Heart right ventricle (tissue), 16 donors: ENCODE data around the gene MALAT1. TPM values are rescaled to one million over a fixed set of nuclear protein-coding genes. Genes with fewer than 3 reads are reported as not detected.

Experiments used
- ATAC-seq, 8 donors: fragments of 200-7000 bp; cut with Tn5 transposase; one replicate each; pipeline ENCODE4 v1.9.1; 2020; ENCODE audit warnings: mild to moderate bottlenecking in 8 of 8, moderate library complexity in 8 of 8, moderate number of reproducible peaks in 1 of 8
- DNase-seq, 2 donors: peaks; one replicate each; pipeline ENCODE4 v3.0.0-alpha.2; 2020
- H3K27ac ChIP-seq, 10 donors: fragments of 200-600 bp; sonication (generic) in 2 of 10; one replicate each; pipeline versions ENCODE4 v1.5.0 to v1.8.0; 2020 to 2022; ENCODE audit warnings: mild to moderate bottlenecking in 3 of 10
- H3K27me3 ChIP-seq, 7 donors: fragments of 200-600 bp; one replicate each; pipeline ENCODE4 v1.8.0; 2021 to 2022; ENCODE audit warnings: mild to moderate bottlenecking in 2 of 7
- H3K36me3 ChIP-seq, 9 donors: fragments of 200-600 bp; sonication (generic) in 1 of 9; one replicate each; pipeline versions ENCODE4 v1.5.0 to v1.8.0; 2020 to 2022; ENCODE audit warnings: mild to moderate bottlenecking in 2 of 9
- H3K4me1 ChIP-seq, 9 donors: fragments of 200-600 bp; sonication (generic) in 1 of 9; one replicate each; pipeline versions ENCODE4 v1.5.0 to v1.8.0; 2020 to 2022; ENCODE audit warnings: mild to moderate bottlenecking in 4 of 9
- H3K4me3 ChIP-seq, 10 donors: fragments of 200-600 bp; sonication (generic) in 2 of 10; one replicate each; pipeline versions ENCODE4 v1.5.0 to v1.8.0; 2020 to 2022; ENCODE audit warnings: mild to moderate bottlenecking in 7 of 10, moderate library complexity in 2 of 10
- H3K9me3 ChIP-seq, 11 donors: fragments of 200-600 bp in 10 of 11; sonication (generic) in 2 of 11; one replicate each; pipeline versions ENCODE4 v1.5.0 to v1.8.0; 2013 to 2022; ENCODE audit warnings: mild to moderate bottlenecking in 2 of 11, control low read depth in 1 of 11, moderate library complexity in 1 of 11
- CTCF ChIP-seq, 9 donors: fragments of 200-600 bp; sonication (generic) in 2 of 9; IDR thresholded peaks; one replicate each; pipeline versions ENCODE4 v1.5.0 to v1.8.0; 2021 to 2022; ENCODE audit warnings: antibody characterized with exemption in 9 of 9, mild to moderate bottlenecking in 5 of 9, moderate library complexity in 1 of 9
- WGBS, 2 donors: extraction: QIAGEN DNeasy Blood & Tissue Kit; methylation state at CpG; one replicate each; pipeline ENCODE4 v1.1.7; 2013; ENCODE audit warnings: inconsistent platforms in 1 of 2; 5-methylcytosine and 5-hydroxymethylcytosine counted together
- intact Hi-C, 10 donors: fragments of 100-400 bp; cut with DNase I; formaldehyde crosslinking; loops; one replicate each; pipeline versions ENCODE4 v1.11.1 to v1.14.2; 2022
- polyA plus RNA-seq, 2 donors: library from polyadenylated mRNA; stranded (reverse); fragments of 200-250 nt; gene quantifications; one replicate each; pipeline ENCODE4 v1.2.3, GENCODE V29; 2013
- total RNA-seq, 10 donors: library from RNA; stranded (reverse); fragmentation: NEBNext Ultra II Directional in 3 of 10; extraction: Animal tissue kit (Norgen Biotek cat#: 25700) in 3 of 10; gene quantifications; one replicate each; pipeline versions ENCODE4 v1.2.1 to v1.2.4, GENCODE V29; 2021 to 2023
- donor health status: Arrhythmogenic right ventricular cardiomyopathy.
- donor health status: ischemic (EF 13 %, LVEDD 7.1; RV severe dilation, severe dysfunction).
- donor health status: healthy with polysubstance abuse.
- donor health status: DM: no; HTN: yes; CAD: no.
- donor health status: DM: no; HTN: no; CAD: no.
- donor health status: ischemic (EF 25% LVEDD 6.9; RV normal size, moderate dysfunction).
- donor health status: ischemic (EF 25% LVEDD 5.7; RV mildly dilated, moderate dysfunction).
- donor health status: healthy.
- donor health status: DM: yes; HTN: yes; CAD: no.
- donor health status: Ischemic cardiomyopathy.
- donor health status: ischemic (EF 35%, LVEDD 5.7; RV mildly dilated, moderate dysfunction).
- donor health status: nonischemic (EF 11% LVEDD 7.7; RV severe dilation, severe dysfunction).
- donor health status: DM: yes; HTN: yes; CAD: no.
- donor health status: PGD.
- donor health status: ischemic (EF 29% LVEDD 5.4; RV normal size, mild dysfunction).
- donor health status: nonischemic (EF 23%, LVEDD 6.1; RV moderate dilation, normal function).

MALAT1 gene
- total and polyA plus RNA-seq, 12 donors = 205 to 8,462 (median 5,956) TPM

GRCh38 chr11:65498727-65498976, 193 bp upstream of the MALAT1 start:
- Histone ChIP-seq H3K4me1 (peaks cover 22 to 46% (median 35%) of the 10 kb centered on the region in 9 donors), H3K4me3 (peak overlapping the region; percentile 68 to 88 (median 84)), H3K36me3 (peaks cover 0 to 36% (median 19%) of the 10 kb centered on the region in 9 donors), H3K27ac (peak overlapping the region; percentile 97 to 100 (median 99)), H3K9me3 (no peaks in the 10 kb centered on the region), H3K27me3 (no peaks in the 10 kb centered on the region)
- no peak for DNase-seq
- WGBS, 2 donors = 0% methylated on average over 6 of the region's 6 CpGs
- no peak for ATAC-seq
- intact Hi-C loops = loop anchor here in 2 of 10 donors (2.0 kb wide), 2 partner anchors 78 to 80 kb away; no protein-coding TSS in a partner anchor
- TF ChIP-seq CTCF (IDR thresholded peaks at IDR 0.05) = no peak

GRCh38 chr11:65499713-65500386, 1.0 kb downstream of the MALAT1 start:
- 0 to 1% methylated on average over 3 of the region's 3 CpGs for WGBS, 2 donors
- DNase-seq (no peak), ATAC-seq (no peak)
- intact Hi-C loops = loop anchor here in 4 of 10 donors (1.0 to 5.0 kb wide), 4 partner anchors 23 to 81 kb away; partner anchors contain the start of gene NEAT1 (in 1 of the 4)
- H3K4me3 ChIP-seq = peak overlapping the region; percentile 68 to 88 (median 84)
- H3K27ac ChIP-seq = peak overlapping the region; percentile 97 to 100 (median 99)
- TF ChIP-seq CTCF (IDR thresholded peaks at IDR 0.05) = no peak
- no peaks in the 10 kb centered on the region for H3K9me3 ChIP-seq
- no peaks in the 10 kb centered on the region for H3K27me3 ChIP-seq
- H3K4me1 ChIP-seq = peaks cover 13 to 41% (median 28%) of the 10 kb centered on the region in 9 donors
- H3K36me3 ChIP-seq = peaks cover 0 to 48% (median 31%) of the 10 kb centered on the region in 9 donors

GRCh38 chr11:65500387-65501185, 1.7 kb downstream of the MALAT1 start:
- DNase-seq = no peak
- Histone ChIP-seq H3K4me3 (peak overlapping the region; percentile 68 to 88 (median 84)), H3K36me3 (peaks cover 0 to 56% (median 38%) of the 10 kb centered on the region in 9 donors), H3K9me3 (no peaks in the 10 kb centered on the region), H3K27ac (peak overlapping the region; percentile 97 to 100 (median 99)), H3K27me3 (no peaks in the 10 kb centered on the region), H3K4me1 (peaks cover 14 to 42% (median 29%) of the 10 kb centered on the region in 9 donors)
- intact Hi-C loops = loop anchor here in 1 of 10 donors (5.0 kb wide), 1 partner anchor 78 kb away; the partner anchor contains the start of gene NEAT1
- WGBS, 2 donors = 0 to 4% methylated on average over 20 of the region's 20 CpGs
- ATAC-seq = no peak
- no peak for TF ChIP-seq CTCF (IDR thresholded peaks at IDR 0.05)

- H3K27ac ChIP-seq = peak overlapping the region; percentile 97 to 100 (median 99)
- DNase-seq = no peak
- 0 to 3% methylated on average over 2 of the region's 2 CpGs for WGBS, 2 donors
- no peaks in the 10 kb centered on the region for H3K9me3 ChIP-seq
- intact Hi-C loops = loop anchor here in 1 of 10 donors (5.0 kb wide), 1 partner anchor 79 kb away; the partner anchor contains the start of gene NEAT1
- peaks cover 11 to 42% (median 29%) of the 10 kb centered on the region in 9 donors for H3K4me1 ChIP-seq
- peak overlapping the region; percentile 68 to 88 (median 84) for H3K4me3 ChIP-seq
- no peaks in the 10 kb centered on the region for H3K27me3 ChIP-seq
- TF ChIP-seq CTCF (IDR thresholded peaks at IDR 0.05) = no peak
- ATAC-seq = no peak
- H3K36me3 ChIP-seq = peaks cover 0 to 61% (median 43%) of the 10 kb centered on the region in 9 donors
Measured at GRCh38 chr11:65501186-65501471, 2.3 kb downstream of the MALAT1 start.
